ENCODE data around the gene MRPL22. TPM values are rescaled to one million over a fixed set of nuclear protein-coding genes. Genes with fewer than 3 reads are reported as not detected.

The MRPL22 gene
- total RNA-seq, 1 experiment from 2014 or later, result 77.2 TPM

DNA sequence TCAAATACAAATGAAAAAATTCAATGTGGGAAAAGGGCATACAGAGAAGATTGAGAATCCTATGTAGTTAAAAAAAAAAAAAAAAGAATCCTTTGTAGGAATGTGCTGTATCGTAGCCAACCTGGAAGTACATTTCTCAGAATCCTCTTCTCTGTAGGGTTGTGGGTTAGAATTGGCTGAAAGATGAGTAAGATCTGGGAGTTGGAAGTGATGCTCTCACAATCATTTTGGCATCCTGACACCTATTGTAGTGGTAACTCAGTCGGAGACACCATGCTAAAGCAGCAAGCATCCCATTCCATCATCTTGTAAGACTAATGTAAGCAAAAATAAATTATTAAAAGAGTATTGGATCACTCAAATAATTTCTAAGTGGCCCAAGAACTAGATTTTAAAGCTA, 30.6 kb downstream of the MRPL22 start:
- Mint-ChIP-seq H3K9me3 (no peaks in the 10 kb centered on the region), H3K4me1 (no peaks in the 10 kb centered on the region), H3K27ac (no peak overlapping the region), H3K36me3 (ENCODE audit: insufficient read depth in 1 of 3, low read depth in 3 of 3) (peaks cover 5 to 14% (median 12%) of the 10 kb centered on the region in 3 experiments; a peak in 6 of 7 replicates), H3K27me3 (ENCODE audit: low read depth) (no peaks in the 10 kb centered on the region), H3K4me3 (no peak overlapping the region)
- Histone ChIP-seq H3K79me1 (ENCODE audit: insufficient read depth, low read depth, low read length, poor library complexity, severe bottlenecking) (no peaks in the 10 kb centered on the region), H3K14ac (ENCODE audit: insufficient read depth, low read length) (no peak overlapping the region), H3K4ac (ENCODE audit: low read depth, low read length) (no peak overlapping the region), H3K9me3 (ENCODE audit: control insufficient read depth, low read depth, low read length) (no peaks in the 10 kb centered on the region), H3K56ac (ENCODE audit: insufficient read length, low read depth, low read length) (no peak overlapping the region), H3T11ph (ENCODE audit: low read length) (no peak overlapping the region), H3K79me2 (ENCODE audit: insufficient read depth, low read length) (no peaks in the 10 kb centered on the region), H4K91ac (ENCODE audit: insufficient read length, low read depth, low read length) (no peak overlapping the region), H3K4me1 (ENCODE audit: insufficient read depth, low read length) (no peaks in the 10 kb centered on the region), H3K23me2 (ENCODE audit: insufficient read length, low read depth, low read length, poor library complexity, severe bottlenecking) (no peaks in the 10 kb centered on the region), H4K5ac (ENCODE audit: insufficient read length, low read depth, low read length) (no peak overlapping the region), H4K8ac (replicated peaks; ENCODE audit: insufficient read length, low read depth, low read length) (no peak overlapping the region), H2BK20ac (ENCODE audit: low read depth, low read length, poor library complexity, severe bottlenecking) (no peak overlapping the region), H3K27ac (ENCODE audit: insufficient read length, low read depth, low read length) (no peak overlapping the region), H3K4me2 (ENCODE audit: insufficient read depth, insufficient read length, low read length) (no peak overlapping the region), H3K9ac (ENCODE audit: extremely low read depth, insufficient read length, low read length) (no peak overlapping the region), H4K20me1 (ENCODE audit: control insufficient read depth, insufficient read depth, insufficient read length) (no peaks in the 10 kb centered on the region), H2AFZ (ENCODE audit: low read length) (no peak overlapping the region), H2BK15ac (ENCODE audit: low read depth, low read length) (no peak overlapping the region), H2BK5ac (ENCODE audit: insufficient read length, low read length) (no peak overlapping the region), H2AK5ac (ENCODE audit: insufficient read length, low read length) (no peak overlapping the region), H2BK12ac (ENCODE audit: insufficient read length, low read depth, low read length) (no peak overlapping the region), H2BK120ac (ENCODE audit: low read depth, low read length, poor library complexity, severe bottlenecking) (no peak overlapping the region), H3K18ac (ENCODE audit: insufficient read length, low read depth, low read length) (no peak overlapping the region), H3K23ac (ENCODE audit: insufficient read length, low read depth, low read length) (no peak overlapping the region), H3K27me3 (ENCODE audit: insufficient read depth, low read length) (no peaks in the 10 kb centered on the region)
- no CpG with 5 or more reads among the region's 2 CpGs for WGBS (ENCODE audit: extremely low coverage, insufficient read length, low lambda C conversion rate)
- DNase-seq, result no peak
- no peak for TF ChIP-seq CTCF (conservative IDR thresholded peaks at IDR 0.05)
